ENCODE data around the gene DEGS1.
A peak's percentile ranks its signal among the peaks of the same experiment; 100 is the strongest.

The DEGS1 gene

GRCh38 chr1:224226849-224227502 lies 43.9 kb downstream of the DEGS1 start:
- Histone ChIP-seq H3K4me3 (no peak overlapping the region), H3K9ac (ENCODE audit: insufficient read length) (no peak overlapping the region), H3K27ac (no peak overlapping the region), H3K36me3 (ENCODE audit: insufficient read depth, low read length) (peaks cover 32% of the 10 kb centered on the region), H3K9me3 (ENCODE audit: low read depth, low read length) (no peaks in the 10 kb centered on the region)
- DNase-seq (ENCODE audit: low read depth, low spot score) = no peak
- no peak for TF ChIP-seq EZH2 (IDR thresholded peaks at IDR 0.05)
- TF ChIP-seq POLR2AphosphoS5 (IDR thresholded peaks at IDR 0.05; ENCODE audit: borderline replicate concordance, low read depth, low read length) = no peak
- no peak for TF ChIP-seq FOXP2 (optimal IDR thresholded peaks at IDR 0.05; ENCODE audit: control extremely low read depth, extremely low read length, insufficient read depth)

GRCh38 chr1:224234017-224234416 lies 51.0 kb downstream of the DEGS1 start:
- peaks cover 34% of the 10 kb centered on the region for H3K36me3 ChIP-seq (ENCODE audit: insufficient read depth, low read length)

GRCh38 chr1:224235813-224236493 lies 52.9 kb downstream of the DEGS1 start:
- no peak for DNase-seq (ENCODE audit: low read depth, low spot score)
- peaks cover 24% of the 10 kb centered on the region for H3K36me3 ChIP-seq (ENCODE audit: insufficient read depth, low read length)
- no peak for TF ChIP-seq POLR2AphosphoS5 (IDR thresholded peaks at IDR 0.05; ENCODE audit: borderline replicate concordance, low read depth, low read length)
- TF ChIP-seq FOXP2 (optimal IDR thresholded peaks at IDR 0.05; ENCODE audit: control extremely low read depth, extremely low read length, insufficient read depth) = no peak
- no peak for TF ChIP-seq EZH2 (IDR thresholded peaks at IDR 0.05)
- no peak overlapping the region for H3K27ac ChIP-seq
- H3K9me3 ChIP-seq (ENCODE audit: low read depth, low read length) = no peaks in the 10 kb centered on the region
- no peak overlapping the region for H3K9ac ChIP-seq (ENCODE audit: insufficient read length)
- H3K4me3 ChIP-seq = no peak overlapping the region

More at GRCh38 chr1:224234017-224234416, 51.0 kb downstream of the DEGS1 start:
- Histone ChIP-seq H3K4me3 (no peak overlapping the region), H3K27ac (0 out of 2 replicates have a peak overlapping the region, but pooled peaks have one; percentile 2), H3K9me3 (ENCODE audit: low read depth, low read length) (no peaks in the 10 kb centered on the region), H3K9ac (ENCODE audit: insufficient read length) (no peak overlapping the region)
- TF ChIP-seq FOXP2 (optimal IDR thresholded peaks at IDR 0.05; ENCODE audit: control extremely low read depth, extremely low read length, insufficient read depth) = no peak
- TF ChIP-seq POLR2AphosphoS5 (IDR thresholded peaks at IDR 0.05; ENCODE audit: borderline replicate concordance, low read depth, low read length) = no peak
- no peak for TF ChIP-seq EZH2 (IDR thresholded peaks at IDR 0.05)
- no peak for DNase-seq (ENCODE audit: low read depth, low spot score)

DNA sequence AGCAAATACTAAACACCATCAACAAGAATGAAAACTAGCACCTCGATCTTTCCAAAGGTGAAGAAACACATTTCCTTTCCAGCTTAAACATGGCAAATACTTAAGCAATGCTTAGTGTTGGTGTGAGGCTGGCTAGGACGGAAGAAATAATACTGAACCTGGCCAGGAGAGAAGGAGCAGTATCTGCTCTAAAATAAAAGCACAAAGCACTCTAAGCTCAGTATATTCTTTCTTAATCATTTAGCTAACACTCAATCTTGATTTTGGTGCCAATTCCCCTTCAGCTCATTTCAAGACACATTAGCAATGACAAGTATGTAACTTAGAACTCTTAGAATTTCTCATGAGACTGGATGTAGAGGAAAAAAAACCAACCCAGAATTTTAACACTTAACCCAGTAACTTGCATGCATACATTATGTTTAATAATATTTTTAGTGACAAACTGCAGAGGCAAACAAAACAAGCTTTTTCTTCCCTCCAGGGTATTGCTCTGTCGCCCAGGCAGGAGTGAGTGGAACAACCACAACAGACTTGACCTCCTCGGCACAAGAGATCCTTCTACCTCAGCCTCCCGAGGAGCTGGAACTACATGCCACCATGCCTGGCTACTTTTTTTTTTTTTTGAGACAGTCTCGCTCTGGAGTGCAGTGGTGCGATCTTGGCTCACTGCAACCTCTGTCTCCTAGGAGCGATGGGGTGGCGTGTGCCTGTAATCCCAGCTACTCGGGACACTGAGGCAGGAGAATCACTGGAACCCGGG lies 54.3 kb downstream of the DEGS1 start:
- no peak for DNase-seq (ENCODE audit: low read depth, low spot score)

GRCh38 chr1:224238212-224238611 lies 55.2 kb downstream of the DEGS1 start:
- no peak overlapping the region for H3K4me3 ChIP-seq
- H3K36me3 ChIP-seq (ENCODE audit: insufficient read depth, low read length) = peaks cover 12% of the 10 kb centered on the region
- H3K9me3 ChIP-seq (ENCODE audit: low read depth, low read length) = no peaks in the 10 kb centered on the region
- TF ChIP-seq EZH2 (IDR thresholded peaks at IDR 0.05) (no peak), FOXP2 (optimal IDR thresholded peaks at IDR 0.05; ENCODE audit: control extremely low read depth, extremely low read length, insufficient read depth) (no peak), POLR2AphosphoS5 (IDR thresholded peaks at IDR 0.05; ENCODE audit: borderline replicate concordance, low read depth, low read length) (no peak)
- no peak for DNase-seq (ENCODE audit: low read depth, low spot score)
- no peak overlapping the region for H3K27ac ChIP-seq
- no peak overlapping the region for H3K9ac ChIP-seq (ENCODE audit: insufficient read length)

More for the DNA sequence above, 54.3 kb downstream of the DEGS1 start:
- no peak overlapping the region for H3K9ac ChIP-seq (ENCODE audit: insufficient read length)
- H3K36me3 ChIP-seq (ENCODE audit: insufficient read depth, low read length) = peaks cover 19% of the 10 kb centered on the region
- H3K27ac ChIP-seq = no peak overlapping the region
- H3K9me3 ChIP-seq (ENCODE audit: low read depth, low read length) = no peaks in the 10 kb centered on the region
- H3K4me3 ChIP-seq = no peak overlapping the region
- no peak for TF ChIP-seq EZH2 (IDR thresholded peaks at IDR 0.05)
- no peak for TF ChIP-seq POLR2AphosphoS5 (IDR thresholded peaks at IDR 0.05; ENCODE audit: borderline replicate concordance, low read depth, low read length)
- no peak for TF ChIP-seq FOXP2 (optimal IDR thresholded peaks at IDR 0.05; ENCODE audit: control extremely low read depth, extremely low read length, insufficient read depth)

DNA sequence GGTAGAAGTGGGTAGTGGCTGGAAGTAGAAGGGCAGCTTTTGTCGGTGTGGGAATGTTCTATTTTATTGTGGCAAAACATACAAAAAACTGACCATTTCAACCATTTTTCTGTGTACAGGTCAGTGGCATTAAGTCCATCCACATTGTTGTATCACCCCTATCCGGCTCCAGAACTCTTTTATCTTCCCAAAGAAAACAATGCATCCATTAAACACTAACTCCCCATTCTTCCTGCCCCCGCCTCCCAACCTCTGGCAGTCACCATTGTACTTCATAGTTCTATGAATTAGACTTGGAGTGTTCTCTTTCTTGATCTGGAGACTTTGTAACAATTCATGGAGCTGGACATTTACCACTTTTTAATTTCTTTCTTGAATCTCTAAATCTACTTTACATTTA lies 55.7 kb downstream of the DEGS1 start:
- Histone ChIP-seq H3K36me3 (ENCODE audit: insufficient read depth, low read length) (peaks cover 12% of the 10 kb centered on the region; the same call in 1 of the 2 replicates), H3K9ac (ENCODE audit: insufficient read length) (no peak overlapping the region), H3K27ac (no peak overlapping the region), H3K9me3 (ENCODE audit: low read depth, low read length) (no peaks in the 10 kb centered on the region), H3K4me3 (no peak overlapping the region)
- no peak for DNase-seq (ENCODE audit: low read depth, low spot score)
- TF ChIP-seq EZH2 (IDR thresholded peaks at IDR 0.05) (no peak), POLR2AphosphoS5 (IDR thresholded peaks at IDR 0.05; ENCODE audit: borderline replicate concordance, low read depth, low read length) (no peak), FOXP2 (optimal IDR thresholded peaks at IDR 0.05; ENCODE audit: control extremely low read depth, extremely low read length, insufficient read depth) (no peak)
